ENCODE data around the gene NODAL. TPM values are rescaled to one million over a fixed set of nuclear protein-coding genes. Genes with fewer than 3 reads are reported as not detected.
A peak's percentile ranks its signal among the peaks of the same experiment; 100 is the strongest.

Gene NODAL
- total and polyA plus RNA-seq, 2 of the 4 experiments (the other 2 are of a cell fraction), result not detected

- no peak overlapping the region for H3K18ac ChIP-seq (ENCODE audit: low read depth, low read length)
- H4K91ac ChIP-seq (ENCODE audit: insufficient read depth, low read depth, low read length), result no peak overlapping the region
- H3K27me3 ChIP-seq (ENCODE audit: control insufficient read depth, insufficient read depth, low read length), result peaks cover 83% of the 10 kb centered on the region
- no peak overlapping the region for H3K4me3 ChIP-seq (ENCODE audit: insufficient read depth, low read depth, low read length)
- WGBS, 2 experiments (ENCODE audit: extremely low coverage in 2 of 2, insufficient read length in 1 of 2), result no CpG with 5 or more reads among the region's 27 CpGs
- dilution Hi-C loops (cut with HindIII; ENCODE audit: low sequenced_read_pairs, unreplicated experiment) (no loop called here), in situ Hi-C loops (cut with MboI; ENCODE audit: low sequenced_read_pairs) (no loop called here), intact Hi-C loops (cut with micrococcal nuclease) (no loop called here)
- no peak overlapping the region for H2BK20ac ChIP-seq (ENCODE audit: low read depth, low read length)
- no peak for ATAC-seq (ENCODE audit: low read depth)
- H3K9me3 ChIP-seq (ENCODE audit: control insufficient read depth, insufficient read depth, low read length), result no peaks in the 10 kb centered on the region
- TF ChIP-seq CTCF (conservative IDR thresholded peaks at IDR 0.05; ENCODE audit: low read depth, low read length) (no peak), RFX5 (IDR thresholded peaks at IDR 0.05; ENCODE audit: low read depth, low read length) (no peak), USF2 (IDR thresholded peaks at IDR 0.05; ENCODE audit: low read depth, low read length) (peak; percentile 27; the same call in 1 of the 2 replicates), BHLHE40 (IDR thresholded peaks at IDR 0.05; ENCODE audit: low read depth, low read length) (peak; percentile 59), MAZ (IDR thresholded peaks at IDR 0.05; ENCODE audit: borderline replicate concordance, low read depth, low read length) (no peak), ELK1 (IDR thresholded peaks at IDR 0.05; ENCODE audit: borderline replicate concordance, low read depth, low read length) (no peak), MAFK (IDR thresholded peaks at IDR 0.05; ENCODE audit: low read depth, low read length) (no peak), MXI1 (IDR thresholded peaks at IDR 0.05; ENCODE audit: borderline replicate concordance, low read depth, low read length) (no peak), SMC3 (IDR thresholded peaks at IDR 0.05; ENCODE audit: low read depth, low read length) (no peak)
- H4K5ac ChIP-seq (ENCODE audit: low read depth, low read length), result no peak overlapping the region
- POLR2A ChIA-PET (ENCODE audit: unreplicated experiment), result no interaction called here
- H2AFZ ChIP-seq (replicated peaks; ENCODE audit: low read length, poor library complexity), result peak overlapping the region; percentile 86
- no peaks in the 10 kb centered on the region for H3K36me3 ChIP-seq (ENCODE audit: control insufficient read depth, insufficient read depth, low read length)
- peak; percentile 18 for DNase-seq
- H4K20me1 ChIP-seq (ENCODE audit: insufficient read depth, low read length), result no peaks in the 10 kb centered on the region
- H3K79me1 ChIP-seq (ENCODE audit: low read depth in 1 of 2, low read length in 2 of 2), result no peaks in the 10 kb centered on the region
- CTCF ChIA-PET, result no interaction called here
- no TSS peak for BruUV-seq (replicated peaks)
- H4K8ac ChIP-seq (ENCODE audit: low read depth in 2 of 2, low read length in 2 of 2), result no peak overlapping the region
- no peak overlapping the region for H2BK15ac ChIP-seq (ENCODE audit: low read depth, low read length)
- no peaks in the 10 kb centered on the region for H3K4me1 ChIP-seq (ENCODE audit: control insufficient read depth, insufficient read depth, low read length)
- no peak overlapping the region for H3K9ac ChIP-seq (ENCODE audit: low read depth, low read length)
- no peak overlapping the region for H2BK120ac ChIP-seq (ENCODE audit: low read depth, low read length)
- no peak overlapping the region for H2BK5ac ChIP-seq (ENCODE audit: low read depth, low read length, poor library complexity, severe bottlenecking)
- H2AK9ac ChIP-seq (replicated peaks; ENCODE audit: low read depth, low read length, poor library complexity), result peak overlapping the region; percentile 40
- no peaks in the 10 kb centered on the region for H3K9me1 ChIP-seq (ENCODE audit: insufficient read depth, low read length)
- no peak overlapping the region for H3K56ac ChIP-seq (ENCODE audit: extremely low read depth, insufficient read depth, low read length)
- H3K4ac ChIP-seq (ENCODE audit: low read depth, low read length), result no peak overlapping the region
- H3K4me2 ChIP-seq (ENCODE audit: low read depth, low read length), result no peak overlapping the region
- H2AK5ac ChIP-seq (ENCODE audit: low read depth, low read length), result no peak overlapping the region
- no peak overlapping the region for H3K23ac ChIP-seq (ENCODE audit: low read depth, low read length)
- H3K14ac ChIP-seq (replicated peaks; ENCODE audit: low read depth, low read length), result no peak overlapping the region
- H3K27ac ChIP-seq (ENCODE audit: insufficient read depth, low read length), result no peak overlapping the region
Measured at GRCh38 chr10:70477661-70478162, 36.2 kb upstream of the NODAL start.

Measured in IMR-90 (cell line).